Liver (tissue), 9 donors: ENCODE results near the gene AP2A2. TPM values are rescaled to one million over a fixed set of nuclear protein-coding genes. Genes with fewer than 3 reads are reported as not detected.

Experiments used
- DNase-seq: peaks from one replicate; pipeline ENCODE4 v3.0.0-alpha.2; 2017; ENCODE audit warnings: low spot score
- H3K27ac ChIP-seq, 2 donors: one replicate each; pipeline ENCODE4 v1.7.0; 2013; ENCODE audit warnings: inconsistent platforms in 2 of 2, low read length in 2 of 2, control low read depth in 1 of 2, low read depth in 1 of 2, mild to moderate bottlenecking in 1 of 2
- H3K27me3 ChIP-seq, 4 donors: one replicate each; pipeline versions ENCODE4 v1.6.1 to v1.7.0; 2013; ENCODE audit warnings: low read length in 3 of 4, inconsistent platforms in 1 of 4, mild to moderate bottlenecking in 1 of 4, moderate library complexity in 1 of 4; ENCODE audit not compliant: control insufficient read depth in 4 of 4, insufficient read depth in 4 of 4
- H3K36me3 ChIP-seq, 4 donors: one replicate each; pipeline versions ENCODE4 v1.6.1 to v1.7.0; 2013; ENCODE audit warnings: low read length in 3 of 4, mild to moderate bottlenecking in 3 of 4, low read depth in 1 of 4, moderate library complexity in 1 of 4; ENCODE audit not compliant: control insufficient read depth in 4 of 4, insufficient read depth in 3 of 4
- H3K4me1 ChIP-seq, 4 donors: one replicate each; pipeline versions ENCODE4 v1.6.1 to v1.7.0; 2013; ENCODE audit warnings: low read length in 3 of 4, mild to moderate bottlenecking in 3 of 4, moderate library complexity in 1 of 4; ENCODE audit not compliant: control insufficient read depth in 4 of 4, insufficient read depth in 4 of 4
- H3K4me3 ChIP-seq, 3 donors: one replicate each; pipeline versions ENCODE4 v1.6.1 to v1.7.0; 2013; ENCODE audit warnings: low read length in 3 of 3, control low read depth in 1 of 3, low read depth in 1 of 3, mild to moderate bottlenecking in 1 of 3
- H3K9ac ChIP-seq, 2 donors: one replicate each; pipeline ENCODE4 v1.7.0; 2013; ENCODE audit warnings: low read length in 2 of 2, mild to moderate bottlenecking in 2 of 2, moderate library complexity in 2 of 2, control low read depth in 1 of 2, low read depth in 1 of 2
- H3K9me3 ChIP-seq, 4 donors: one replicate each; pipeline versions ENCODE4 v1.6.1 to v1.7.0; 2013; ENCODE audit warnings: low read length in 3 of 4; ENCODE audit not compliant: control insufficient read depth in 4 of 4
- ATF3 ChIP-seq: IDR thresholded peaks from 2 replicates; pipeline ENCODE4 v1.6.1; 2016; ENCODE audit warnings: antibody characterized with exemption
- EGR1 ChIP-seq, 2 donors: IDR thresholded peaks; 2 replicates each; pipeline ENCODE4 v1.6.1; 2016 to 2018; ENCODE audit warnings: antibody characterized with exemption in 2 of 2, low read depth in 2 of 2
- FOXA2 ChIP-seq: IDR thresholded peaks from 2 replicates; pipeline ENCODE4 v1.6.1; 2016; ENCODE audit warnings: antibody characterized with exemption
- HNF4A ChIP-seq, 2 donors: conservative IDR thresholded peaks; 2 replicates each; pipeline ENCODE4 v1.6.1; 2016; ENCODE audit warnings: antibody characterized with exemption in 2 of 2, mild to moderate bottlenecking in 2 of 2
- MAX ChIP-seq: IDR thresholded peaks from 2 replicates; pipeline ENCODE4 v1.6.1; 2016; ENCODE audit warnings: antibody characterized with exemption
- NR2F2 ChIP-seq: IDR thresholded peaks from 2 replicates; pipeline ENCODE4 v1.6.1; 2016; ENCODE audit warnings: antibody characterized with exemption
- RAD21 ChIP-seq, 2 donors: IDR thresholded peaks; 2 replicates each; pipeline ENCODE4 v1.6.1; 2016; ENCODE audit warnings: antibody characterized with exemption in 2 of 2, mild to moderate bottlenecking in 2 of 2
- REST ChIP-seq: IDR thresholded peaks from 2 replicates; pipeline ENCODE4 v1.6.1; 2016; ENCODE audit warnings: antibody characterized with exemption, mild to moderate bottlenecking
- RXRA ChIP-seq, 2 donors: IDR thresholded peaks; 2 replicates each; pipeline ENCODE4 v1.6.1; 2017 to 2018; ENCODE audit warnings: antibody characterized with exemption in 2 of 2, mild to moderate bottlenecking in 1 of 2
- SP1 ChIP-seq: IDR thresholded peaks from 2 replicates; pipeline ENCODE4 v1.6.1; 2018; ENCODE audit warnings: antibody characterized with exemption, mild to moderate bottlenecking
- TAF1 ChIP-seq: conservative IDR thresholded peaks from 2 replicates; pipeline ENCODE4 v1.6.1; 2016; ENCODE audit warnings: antibody characterized with exemption, mild to moderate bottlenecking
- WGBS: extraction: QIAGEN DNeasy Blood & Tissue Kit; methylation state at CpG from one replicate; pipeline ENCODE4 v1.1.7; 2013; 5-methylcytosine and 5-hydroxymethylcytosine counted together
- polyA plus RNA-seq, 2 donors: library from polyadenylated mRNA; stranded (reverse) in 1 of 2; unstranded in 1 of 2; fragments of 200-250 nt in 1 of 2; fragments of >200 nt in 1 of 2; fragmentation: Nextera tagmentation in 1 of 2; extraction: Ambion mirVana in 1 of 2; gene quantifications; one replicate each; pipeline versions ENCODE4 v1.2.1 to v1.2.3, GENCODE V29; 2013 to 2015
- total RNA-seq, 2 donors: library from RNA; depleted of rRNA; stranded (reverse); fragments of >200 nt; gene quantifications; one replicate each; pipeline ENCODE4 v1.2.3, GENCODE V29; 2014
- donor health status: healthy.
- donor health status: healthy.
- donor health status: healthy.
- donor health status: healthy.
- donor health status: healthy.

The AP2A2 gene
- total and polyA plus RNA-seq, 4 donors, result 20.5 to 39.7 (median 23.8) TPM

- H3K36me3 ChIP-seq, result peaks cover 0 to 9% (median 0%) of the 10 kb centered on the region in 4 donors
- peaks cover 9 to 51% (median 42%) of the 10 kb centered on the region in 4 donors for H3K4me1 ChIP-seq
- H3K4me3 ChIP-seq, result no peak overlapping the region
- no peak overlapping the region for H3K9ac ChIP-seq
- WGBS, result 94% methylated on average over 7 of the region's 7 CpGs
- TF ChIP-seq MAX, result no peak
- TF ChIP-seq RXRA (IDR thresholded peaks at IDR 0.05), result no peak
- TF ChIP-seq NR2F2, result no peak
- TF ChIP-seq TAF1, result no peak
- TF ChIP-seq REST, result no peak
- no peak for TF ChIP-seq ATF3
- TF ChIP-seq FOXA2, result no peak
- TF ChIP-seq SP1, result no peak
- TF ChIP-seq HNF4A (conservative IDR thresholded peaks at IDR 0.05), result no peak
- no peak for TF ChIP-seq EGR1 (IDR thresholded peaks at IDR 0.05; ENCODE audit: low read depth in 2 of 2)
- no peak for TF ChIP-seq RAD21 (IDR thresholded peaks at IDR 0.05)
- no peak overlapping the region for H3K27ac ChIP-seq
- DNase-seq, result no peak
- no peaks in the 10 kb centered on the region for H3K9me3 ChIP-seq
- no peaks in the 10 kb centered on the region for H3K27me3 ChIP-seq
Measured at GRCh38 chr11:958101-958500, 32.4 kb downstream of the AP2A2 start.

GRCh38 chr11:959027-959426 is 33.4 kb downstream of the AP2A2 start:
- peaks cover 0 to 12% (median 2%) of the 10 kb centered on the region in 4 donors for H3K36me3 ChIP-seq
- peaks cover 6 to 44% (median 35%) of the 10 kb centered on the region in 4 donors for H3K4me1 ChIP-seq
- 68% methylated on average over 14 of the region's 14 CpGs for WGBS

More at GRCh38 chr11:959027-959426, 33.4 kb downstream of the AP2A2 start:
- no peak for DNase-seq
- H3K9ac ChIP-seq, result peak overlapping the region in 1 of 2 donors; percentile 66
- H3K27me3 ChIP-seq, result no peaks in the 10 kb centered on the region
- TF ChIP-seq HNF4A (conservative IDR thresholded peaks at IDR 0.05) (no peak), ATF3 (no peak), RXRA (IDR thresholded peaks at IDR 0.05) (no peak), NR2F2 (no peak), REST (no peak), RAD21 (IDR thresholded peaks at IDR 0.05) (no peak)
- H3K27ac ChIP-seq, result peak overlapping the region; percentile 64 to 82
- H3K4me3 ChIP-seq, result no peak overlapping the region
- H3K9me3 ChIP-seq, result no peaks in the 10 kb centered on the region
